GM06990 (cell line): Measurements from ENCODE around the gene CRK.

Experiments
- DNase-seq: peaks from one replicate; pipeline ENCODE4 v3.0.0-alpha.2; 2011; ENCODE audit not compliant: insufficient read length; ENCODE audit errors: extremely low read depth
- H3K27me3 ChIP-seq: replicated peaks from 2 replicates; pipeline ENCODE4 v1.6.0; 2011; ENCODE audit warnings: low read length; ENCODE audit not compliant: control insufficient read depth, insufficient read depth
- H3K36me3 ChIP-seq: 2 replicates; pipeline ENCODE4 v1.5.1; 2011; ENCODE audit warnings: low read length; ENCODE audit not compliant: control insufficient read depth, insufficient read depth
- H3K4me3 ChIP-seq: replicated peaks from 2 replicates; pipeline ENCODE4 v1.5.1; 2011; ENCODE audit warnings: low read depth, mild to moderate bottlenecking, control low read depth, low read length
- TF ChIP-seq, protein P1 (sequence below): IDR thresholded peaks from 2 replicates; pipeline ENCODE4 v1.5.1; 2011; ENCODE audit warnings: low read length, control low read depth, mild to moderate bottlenecking, inconsistent platforms; ENCODE audit not compliant: insufficient read depth, poor library complexity, severe bottlenecking

Gene CRK

DNA sequence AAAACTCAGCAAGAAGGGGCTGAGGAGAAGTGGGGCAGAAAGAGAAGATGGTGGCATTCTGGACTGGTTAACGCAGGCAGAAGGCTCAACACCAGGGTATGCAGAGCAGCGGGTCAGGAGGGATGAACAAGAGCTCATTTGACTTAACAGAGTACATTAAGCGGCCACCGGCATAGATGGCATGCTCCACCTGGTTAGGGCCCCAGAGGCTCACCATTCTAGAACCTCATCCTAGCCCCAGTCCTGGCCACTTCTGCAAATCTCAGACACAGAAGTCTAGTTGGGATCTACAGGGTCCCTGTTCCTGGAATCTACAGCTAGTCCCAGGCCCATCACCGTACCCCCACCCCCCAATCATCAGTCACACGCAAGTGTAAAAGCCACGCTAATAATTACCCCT, 38.2 kb upstream of the CRK start:
- DNase-seq: no peak
- Histone ChIP-seq H3K27me3 (no peaks in the 10 kb centered on the region), H3K4me3 (no peak overlapping the region), H3K36me3 (peaks cover 3% of the 10 kb centered on the region)
- TF ChIP-seq, protein P1, sequence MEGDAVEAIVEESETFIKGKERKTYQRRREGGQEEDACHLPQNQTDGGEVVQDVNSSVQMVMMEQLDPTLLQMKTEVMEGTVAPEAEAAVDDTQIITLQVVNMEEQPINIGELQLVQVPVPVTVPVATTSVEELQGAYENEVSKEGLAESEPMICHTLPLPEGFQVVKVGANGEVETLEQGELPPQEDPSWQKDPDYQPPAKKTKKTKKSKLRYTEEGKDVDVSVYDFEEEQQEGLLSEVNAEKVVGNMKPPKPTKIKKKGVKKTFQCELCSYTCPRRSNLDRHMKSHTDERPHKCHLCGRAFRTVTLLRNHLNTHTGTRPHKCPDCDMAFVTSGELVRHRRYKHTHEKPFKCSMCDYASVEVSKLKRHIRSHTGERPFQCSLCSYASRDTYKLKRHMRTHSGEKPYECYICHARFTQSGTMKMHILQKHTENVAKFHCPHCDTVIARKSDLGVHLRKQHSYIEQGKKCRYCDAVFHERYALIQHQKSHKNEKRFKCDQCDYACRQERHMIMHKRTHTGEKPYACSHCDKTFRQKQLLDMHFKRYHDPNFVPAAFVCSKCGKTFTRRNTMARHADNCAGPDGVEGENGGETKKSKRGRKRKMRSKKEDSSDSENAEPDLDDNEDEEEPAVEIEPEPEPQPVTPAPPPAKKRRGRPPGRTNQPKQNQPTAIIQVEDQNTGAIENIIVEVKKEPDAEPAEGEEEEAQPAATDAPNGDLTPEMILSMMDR: no peak

DNA sequence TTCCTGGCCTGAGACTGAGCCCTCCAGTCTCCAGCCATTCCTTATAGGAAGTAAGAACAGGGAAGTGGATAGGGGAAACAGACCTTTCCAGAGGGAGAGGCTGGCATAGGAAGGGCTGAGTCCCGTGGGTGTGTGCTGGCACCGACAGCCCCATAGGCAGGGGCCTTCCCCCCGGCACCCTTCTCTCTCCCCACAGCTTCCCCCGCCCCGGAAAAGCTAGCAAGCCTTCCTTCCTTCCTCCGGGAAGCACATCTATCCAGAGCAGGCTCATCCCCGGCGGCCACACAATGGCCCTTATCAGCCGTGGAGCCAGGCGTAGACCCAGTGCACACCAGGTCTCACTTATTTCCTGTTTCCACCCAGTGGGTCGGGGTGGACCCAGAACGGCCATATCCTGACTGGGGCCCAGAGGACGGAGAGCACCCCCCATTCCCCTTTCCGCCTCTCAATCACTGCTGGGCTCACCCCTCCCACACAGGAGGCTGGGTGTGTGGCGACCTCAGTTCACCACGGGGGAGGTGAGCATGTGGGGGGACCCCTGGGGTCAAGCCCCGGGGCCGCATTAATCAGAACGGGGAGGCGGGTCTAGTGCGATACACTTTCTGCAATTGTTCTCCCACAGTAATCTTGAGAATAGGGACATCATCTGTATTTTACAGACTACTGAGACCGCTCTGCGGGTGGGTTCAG, 37.4 kb upstream of the CRK start:
- DNase-seq: no peak
- H3K27me3 ChIP-seq: no peaks in the 10 kb centered on the region
- TF ChIP-seq, protein P1: no peak
- no peak overlapping the region for H3K4me3 ChIP-seq
- H3K36me3 ChIP-seq: peaks cover 3% of the 10 kb centered on the region

DNA sequence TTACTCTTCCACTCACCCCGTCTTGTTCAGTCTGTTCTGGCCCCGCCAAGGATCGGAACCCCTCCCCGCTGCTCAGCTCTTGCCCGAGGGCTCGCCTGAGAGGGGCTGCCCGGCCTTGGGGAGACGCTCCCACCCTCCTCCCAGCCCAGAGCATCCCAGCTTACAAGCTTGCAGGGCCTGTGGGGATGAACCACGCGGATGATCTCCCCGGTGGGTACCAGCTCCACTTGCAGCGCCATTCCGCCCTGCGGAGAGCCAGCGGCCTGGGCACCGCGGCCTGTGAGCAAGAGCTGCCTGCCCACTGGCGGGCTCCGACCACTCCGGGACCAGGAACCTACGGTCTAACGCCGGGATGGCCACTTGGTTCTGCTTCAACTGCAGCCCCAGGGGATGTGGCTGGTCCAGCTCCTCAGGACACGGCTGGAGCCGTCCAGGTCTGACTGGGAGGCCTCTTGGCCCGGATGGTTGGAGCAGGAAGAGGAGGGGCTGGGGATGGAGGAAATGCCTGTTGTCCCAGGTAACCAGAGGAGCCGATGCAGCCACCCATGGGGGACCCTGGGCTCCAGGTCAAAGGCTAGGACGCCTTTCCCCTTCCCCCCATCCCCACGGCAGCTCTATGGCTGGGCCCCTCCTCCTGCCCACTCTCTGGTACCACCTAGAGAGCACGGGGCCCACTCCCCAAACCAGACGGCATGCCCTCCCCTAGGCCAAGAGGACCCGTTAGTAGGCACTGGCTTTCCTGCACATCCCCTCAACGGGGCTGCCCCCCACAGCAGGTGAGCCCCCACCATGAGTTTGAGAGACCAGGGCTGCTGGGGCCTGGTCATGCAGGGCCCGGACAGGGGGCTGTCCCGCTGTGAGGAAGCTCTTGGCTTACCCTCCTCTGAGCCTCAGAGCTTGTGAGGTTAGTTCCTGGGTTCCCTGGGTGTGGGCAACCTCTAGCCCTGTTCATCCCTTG, 36.5 kb upstream of the CRK start, which contains the start of gene MYO1C:
Gene MYO1C, minus strand, starts transcription at position 438 of the 958 bp plus-strand sequence. Its CDS starts 199 bp downstream, at position 239.
- Histone ChIP-seq H3K36me3 (peaks cover 3% of the 10 kb centered on the region), H3K4me3 (peak within 1 kb of the TSS; percentile 84), H3K27me3 (no peaks in the 10 kb centered on the region)
- no peak for DNase-seq
- TF ChIP-seq, protein P1: no peak

DNA sequence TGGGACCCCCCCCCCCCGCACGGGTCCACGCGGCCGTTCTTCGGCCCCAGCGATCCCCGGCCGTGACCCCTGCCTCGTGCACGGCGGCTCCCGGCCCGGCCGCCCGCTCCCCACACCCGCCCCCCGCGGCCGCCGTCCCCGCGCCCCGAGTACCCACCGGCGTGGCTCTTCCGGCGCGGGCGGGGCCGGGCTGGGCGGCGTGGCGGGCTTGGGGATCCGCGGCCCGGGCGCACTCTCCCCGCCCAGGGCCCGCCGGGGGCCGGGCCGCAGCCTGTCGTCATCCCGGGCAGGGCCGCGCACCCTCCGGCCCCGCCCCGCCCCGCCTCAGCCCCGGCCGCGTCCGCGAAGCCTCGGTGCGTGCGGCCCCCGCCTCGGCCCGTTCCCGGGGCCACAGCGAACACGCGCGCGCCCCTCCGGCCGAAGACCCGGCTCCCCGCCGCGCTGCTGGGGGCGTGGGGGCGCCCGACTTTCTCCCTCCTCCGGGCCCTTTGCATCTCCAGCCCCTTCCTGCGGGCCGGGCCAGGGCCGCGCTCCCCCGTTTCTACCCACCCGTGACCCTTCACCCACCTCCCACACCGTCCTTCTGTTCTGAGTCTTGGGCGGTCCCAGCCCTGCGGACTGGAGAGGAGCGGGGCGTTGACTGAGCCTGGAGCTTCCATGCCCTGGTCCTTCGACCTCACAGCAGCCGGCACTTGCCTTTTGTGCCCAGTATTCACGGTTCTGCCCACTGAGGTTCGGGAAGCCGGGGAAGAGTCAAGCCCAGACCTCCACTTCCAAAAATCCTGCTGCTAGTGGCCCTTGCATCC, 35.6 kb upstream of the CRK start:
- H3K27me3 ChIP-seq: no peaks in the 10 kb centered on the region
- peak; percentile 68 for DNase-seq
- peaks cover 3% of the 10 kb centered on the region for H3K36me3 ChIP-seq
- H3K4me3 ChIP-seq: peak overlapping the region; percentile 84
- TF ChIP-seq, protein P1: no peak

DNA sequence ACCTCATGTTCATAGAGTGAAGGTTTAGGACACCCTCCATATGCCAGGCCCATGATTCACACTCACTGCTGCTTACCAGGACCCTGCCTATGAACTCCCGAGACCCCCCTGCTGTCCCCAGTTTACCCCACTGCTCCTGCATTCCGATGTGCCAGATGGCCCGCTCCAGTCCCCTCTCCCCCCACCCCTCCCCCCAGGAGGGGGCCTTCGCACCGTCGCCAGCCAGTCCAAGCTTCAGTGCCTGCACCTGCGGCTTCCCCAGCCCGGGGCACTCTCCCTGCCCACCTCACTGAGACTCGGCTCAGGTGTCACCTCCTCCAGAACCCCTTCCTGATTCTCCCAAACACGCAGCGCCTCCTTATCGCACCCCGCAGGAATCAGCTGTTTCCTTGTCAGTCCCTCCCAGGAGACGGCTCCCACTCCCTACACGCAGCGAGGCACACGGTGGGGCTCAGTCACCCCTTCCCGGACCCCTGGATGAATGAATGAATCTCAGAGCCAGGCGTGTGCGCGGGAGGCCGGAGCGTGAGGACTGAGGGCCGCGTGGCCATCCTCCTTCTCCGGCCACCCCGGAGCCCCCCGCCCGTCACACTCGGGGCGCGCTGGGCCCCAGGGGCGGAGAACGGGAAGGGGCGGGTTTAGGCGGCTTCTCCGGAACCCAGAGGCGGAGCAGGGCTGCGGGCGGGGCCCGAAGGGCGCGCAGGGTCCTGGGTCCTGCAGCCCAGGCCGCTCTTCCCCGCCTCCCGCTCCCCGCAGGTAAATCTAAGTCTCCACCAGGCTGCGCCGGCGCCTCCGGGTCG, 34.8 kb upstream of the CRK start:
- TF ChIP-seq, protein P1: no peak
- peak; percentile 74 for DNase-seq
- no peaks in the 10 kb centered on the region; the same call in none of the 2 replicates for H3K36me3 ChIP-seq
- no peaks in the 10 kb centered on the region for H3K27me3 ChIP-seq
- peak overlapping the region; percentile 84 for H3K4me3 ChIP-seq
